ENCODE measurements around the gene FAM120AOS.
A peak's percentile ranks its signal among the peaks of the same experiment; 100 is the strongest.

The FAM120AOS gene

DNA sequence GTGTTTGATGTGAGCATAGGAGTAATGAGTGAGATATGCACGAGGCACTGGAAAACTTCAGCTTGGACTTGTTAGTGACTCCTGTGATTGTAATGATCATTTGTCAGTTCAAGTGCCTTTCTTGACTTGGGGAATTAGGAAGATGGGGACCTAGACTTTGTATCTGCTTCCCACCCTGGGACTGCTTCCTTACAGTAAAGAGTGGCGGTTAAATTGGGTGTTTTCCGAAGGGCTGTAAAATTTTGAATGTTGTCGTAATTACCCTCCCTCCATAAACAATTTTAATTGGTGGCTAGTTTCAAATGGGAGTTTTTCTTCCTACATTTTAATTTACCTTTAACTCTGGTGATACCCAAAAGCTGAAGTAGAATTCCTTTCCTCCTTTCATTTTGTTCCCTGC is 23.5 kb upstream of the FAM120AOS start:
- ATAC-seq (no peak), DNase-seq (no peak)
- Mint-ChIP-seq H3K27me3 (no peaks in the 10 kb centered on the region), H3K9me3 (no peaks in the 10 kb centered on the region), H3K4me1 (peaks cover 22% of the 10 kb centered on the region), H3K4me3 (no peak overlapping the region), H3K27ac (no peak overlapping the region), H3K36me3 (ENCODE audit: low read depth) (peaks cover 59% of the 10 kb centered on the region)

DNA sequence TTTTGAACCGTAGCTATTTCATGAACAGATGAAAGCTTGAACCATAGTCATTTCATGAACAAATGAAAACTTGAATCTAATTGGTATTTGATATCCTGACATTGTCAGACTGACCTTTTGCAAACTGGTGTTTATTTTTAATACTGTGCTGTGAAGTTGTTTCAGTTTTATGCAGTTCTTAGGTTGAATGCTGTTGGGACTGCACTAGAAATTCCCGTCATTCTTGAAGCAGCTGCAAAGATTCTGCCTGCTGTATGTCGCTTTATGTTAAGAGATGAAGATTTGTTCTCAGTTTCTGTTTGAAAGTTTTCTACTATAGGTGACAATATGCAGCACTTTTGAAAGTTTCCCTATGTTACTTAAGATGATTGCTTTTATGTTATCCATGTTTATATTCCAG is 22.5 kb upstream of the FAM120AOS start:
- Mint-ChIP-seq H3K9me3 (no peaks in the 10 kb centered on the region), H3K27me3 (no peaks in the 10 kb centered on the region), H3K4me3 (no peak overlapping the region), H3K27ac (peak overlapping the region; percentile 69), H3K4me1 (peaks cover 27% of the 10 kb centered on the region), H3K36me3 (ENCODE audit: low read depth) (peaks cover 64% of the 10 kb centered on the region)
- DNase-seq = no peak
- no peak for ATAC-seq

DNA sequence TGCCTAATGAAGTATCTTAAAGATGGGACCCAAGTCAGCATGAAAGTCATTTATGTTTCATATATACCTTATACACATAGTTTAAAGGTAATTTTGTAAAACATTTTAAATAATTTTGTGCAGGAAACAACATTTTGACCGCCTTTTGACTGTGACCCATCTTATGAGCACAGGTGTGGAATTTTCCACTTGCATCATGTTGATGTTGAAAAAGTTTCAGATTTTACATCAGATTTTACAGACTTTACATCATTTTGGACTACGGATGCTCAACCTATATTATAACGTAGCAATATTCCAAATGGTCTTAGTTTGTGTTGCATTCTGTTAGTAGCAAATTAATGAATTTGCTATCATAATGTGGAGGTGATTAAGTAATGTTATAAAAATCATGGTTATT is 21.7 kb upstream of the FAM120AOS start:
- H3K36me3 Mint-ChIP-seq (ENCODE audit: low read depth) = peaks cover 66% of the 10 kb centered on the region
- DNase-seq (no peak), ATAC-seq (no peak)
- no peak overlapping the region for H3K4me3 Mint-ChIP-seq
- H3K27ac Mint-ChIP-seq = peak overlapping the region; percentile 69
- H3K4me1 Mint-ChIP-seq = peaks cover 30% of the 10 kb centered on the region
- no peaks in the 10 kb centered on the region for H3K9me3 Mint-ChIP-seq
- no peaks in the 10 kb centered on the region for H3K27me3 Mint-ChIP-seq

DNA sequence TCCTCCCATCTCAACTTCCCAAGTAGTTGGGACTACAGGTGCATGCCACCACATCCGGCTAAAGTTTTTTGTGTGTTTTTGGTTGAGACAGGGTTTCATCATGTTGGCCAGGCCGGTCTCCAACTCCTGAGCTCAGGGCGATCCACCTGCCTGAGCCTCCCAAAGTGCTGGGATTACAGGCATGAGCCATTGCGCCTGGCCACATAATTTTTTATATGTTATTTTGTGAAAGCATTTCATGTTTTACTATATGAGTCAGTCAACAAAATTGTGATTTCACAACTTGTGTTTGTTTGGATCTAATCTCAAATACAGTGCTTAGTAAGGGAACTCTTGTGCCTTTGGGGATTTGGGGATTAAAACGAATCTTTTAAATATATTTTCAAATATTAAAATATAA is 20.0 kb upstream of the FAM120AOS start:
- H3K36me3 Mint-ChIP-seq (ENCODE audit: low read depth) = peaks cover 57% of the 10 kb centered on the region
- H3K9me3 Mint-ChIP-seq = no peaks in the 10 kb centered on the region
- DNase-seq (no peak), ATAC-seq (no peak)
- H3K4me3 Mint-ChIP-seq = no peak overlapping the region
- H3K27me3 Mint-ChIP-seq = no peaks in the 10 kb centered on the region
- H3K4me1 Mint-ChIP-seq = peaks cover 42% of the 10 kb centered on the region
- no peak overlapping the region for H3K27ac Mint-ChIP-seq

DNA sequence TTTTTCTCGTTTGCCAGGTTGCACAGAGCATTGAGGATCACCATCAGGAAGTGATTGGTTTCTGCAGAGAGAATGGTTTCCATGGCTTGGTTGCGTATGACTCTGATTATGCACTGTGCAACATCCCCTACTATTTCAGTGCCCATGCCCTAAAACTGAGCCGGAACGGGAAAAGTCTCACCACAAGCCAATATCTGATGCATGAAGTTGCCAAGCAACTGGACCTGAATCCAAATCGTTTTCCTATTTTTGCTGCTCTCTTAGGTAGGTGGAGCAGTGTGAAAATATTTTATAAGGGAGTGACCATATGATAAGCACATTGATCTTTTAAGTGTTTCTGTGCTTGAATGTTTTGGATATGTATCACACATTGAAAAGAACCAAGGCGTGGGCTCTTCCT is 17.7 kb upstream of the FAM120AOS start:
- no peak overlapping the region for H3K27ac Mint-ChIP-seq
- peaks cover 60% of the 10 kb centered on the region for H3K4me1 Mint-ChIP-seq
- no peak for ATAC-seq
- DNase-seq = no peak
- peaks cover 38% of the 10 kb centered on the region for H3K36me3 Mint-ChIP-seq (ENCODE audit: low read depth)
- no peaks in the 10 kb centered on the region for H3K27me3 Mint-ChIP-seq
- no peak overlapping the region for H3K4me3 Mint-ChIP-seq
- H3K9me3 Mint-ChIP-seq = no peaks in the 10 kb centered on the region

DNA sequence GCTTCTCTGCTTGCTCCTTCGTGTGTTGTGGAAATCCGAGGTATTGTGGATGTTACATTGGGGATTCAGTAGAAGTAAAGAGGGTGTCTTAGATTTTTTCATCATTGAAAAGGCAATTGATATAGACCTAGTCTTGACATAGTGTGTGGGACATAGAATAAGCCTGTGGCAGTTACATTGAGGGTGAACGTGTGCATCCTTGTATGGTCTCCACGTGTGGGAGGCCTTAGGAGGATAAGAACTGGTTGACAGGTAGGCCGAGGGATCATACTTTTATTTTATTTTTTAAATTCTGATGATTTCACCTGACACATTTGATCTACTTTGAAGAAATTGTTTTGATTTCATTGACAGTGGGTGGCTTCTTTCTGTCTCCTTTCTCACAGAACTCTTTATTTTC is 17.0 kb upstream of the FAM120AOS start:
- no peak overlapping the region for H3K27ac Mint-ChIP-seq
- no peak overlapping the region for H3K4me3 Mint-ChIP-seq
- H3K4me1 Mint-ChIP-seq = peaks cover 59% of the 10 kb centered on the region
- DNase-seq (no peak), ATAC-seq (no peak)
- no peaks in the 10 kb centered on the region for H3K9me3 Mint-ChIP-seq
- H3K36me3 Mint-ChIP-seq (ENCODE audit: low read depth) = peaks cover 33% of the 10 kb centered on the region
- H3K27me3 Mint-ChIP-seq = no peaks in the 10 kb centered on the region

DNA sequence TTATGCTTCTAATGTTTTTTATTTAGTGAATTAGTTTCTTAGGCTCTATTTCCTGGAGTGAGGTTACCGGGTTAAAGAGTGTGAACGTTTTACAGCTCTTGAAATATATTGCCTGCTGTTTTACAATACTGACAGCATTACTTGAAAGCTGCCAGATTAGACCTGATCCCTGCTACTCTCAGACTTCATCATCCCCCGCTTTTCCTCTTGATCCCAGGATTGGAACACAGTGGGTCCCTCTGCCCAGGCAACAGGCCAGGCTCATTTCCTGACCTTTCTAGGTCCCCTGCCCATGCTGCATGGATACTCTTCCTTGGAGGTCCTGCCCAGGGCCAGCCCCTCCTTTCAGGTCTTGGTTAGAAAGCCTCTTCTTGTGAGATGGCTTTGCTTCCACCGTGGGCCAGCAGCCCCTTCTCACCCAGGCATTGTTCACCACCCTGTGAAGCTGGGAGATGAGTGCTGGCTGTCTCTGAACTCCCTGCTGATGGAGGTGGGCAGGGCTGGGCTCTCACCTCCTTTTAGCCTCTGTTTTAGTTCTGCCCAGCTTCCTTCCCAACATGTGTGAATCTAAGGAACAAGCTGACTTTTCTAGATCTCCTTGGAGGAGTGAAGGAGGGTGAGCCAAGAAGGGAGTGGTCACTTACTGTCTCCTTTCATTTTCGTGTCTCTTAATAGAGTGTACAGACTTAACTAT is 15.5 kb upstream of the FAM120AOS start:
- no peaks in the 10 kb centered on the region for H3K9me3 Mint-ChIP-seq
- ATAC-seq = no peak
- peaks cover 65% of the 10 kb centered on the region for H3K4me1 Mint-ChIP-seq
- no peaks in the 10 kb centered on the region for H3K27me3 Mint-ChIP-seq
- no peak for DNase-seq
- H3K36me3 Mint-ChIP-seq (ENCODE audit: low read depth) = peaks cover 25% of the 10 kb centered on the region
- no peak overlapping the region for H3K4me3 Mint-ChIP-seq
- H3K27ac Mint-ChIP-seq = no peak overlapping the region

DNA sequence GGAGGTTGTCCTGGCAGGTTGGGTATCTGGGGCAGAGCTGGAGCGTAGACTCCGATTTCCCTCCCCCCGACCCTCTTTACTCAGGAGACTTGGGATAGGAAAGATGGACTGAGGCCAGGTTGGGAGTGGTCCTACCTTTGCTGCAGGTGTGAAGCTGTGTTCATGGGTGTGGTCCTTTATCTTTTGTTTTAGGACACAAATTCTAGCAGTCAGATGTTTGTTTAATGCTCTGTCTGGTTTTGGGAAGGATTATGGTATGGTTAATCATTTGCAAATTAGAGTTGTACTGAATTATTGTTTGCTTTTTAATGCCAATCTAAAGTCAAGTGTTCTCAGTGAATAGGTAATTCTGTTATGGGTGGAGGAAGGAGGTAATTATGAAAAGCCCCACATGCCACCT is 14.1 kb upstream of the FAM120AOS start:
- Mint-ChIP-seq H3K27ac (peak overlapping the region; percentile 61), H3K27me3 (no peaks in the 10 kb centered on the region), H3K4me3 (peak overlapping the region; percentile 38), H3K36me3 (ENCODE audit: low read depth) (peaks cover 25% of the 10 kb centered on the region), H3K4me1 (peaks cover 80% of the 10 kb centered on the region), H3K9me3 (no peaks in the 10 kb centered on the region)
- no peak for ATAC-seq
- DNase-seq = no peak

DNA sequence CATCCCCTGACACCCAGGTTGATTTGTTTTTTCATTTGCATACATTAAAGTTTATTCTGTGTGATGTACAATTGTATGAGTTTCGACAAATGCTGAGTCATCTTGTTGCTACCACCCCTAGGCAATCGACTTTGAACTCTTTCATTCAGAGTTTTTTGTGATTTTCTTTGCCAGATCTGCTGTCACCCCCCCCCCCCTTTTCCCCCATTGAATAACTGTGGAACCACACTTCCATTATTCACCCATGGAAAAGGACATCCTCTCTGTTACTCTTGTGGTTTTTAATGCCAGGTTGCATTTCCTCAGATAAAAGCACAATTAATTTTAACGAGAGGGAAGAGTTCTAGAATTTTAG is 13.7 kb upstream of the FAM120AOS start:
- Mint-ChIP-seq H3K27ac (peak overlapping the region; percentile 73), H3K4me1 (peaks cover 81% of the 10 kb centered on the region), H3K4me3 (peak overlapping the region; percentile 38), H3K36me3 (ENCODE audit: low read depth) (peaks cover 22% of the 10 kb centered on the region), H3K9me3 (no peaks in the 10 kb centered on the region), H3K27me3 (no peaks in the 10 kb centered on the region)
- DNase-seq (no peak), ATAC-seq (no peak)

DNA sequence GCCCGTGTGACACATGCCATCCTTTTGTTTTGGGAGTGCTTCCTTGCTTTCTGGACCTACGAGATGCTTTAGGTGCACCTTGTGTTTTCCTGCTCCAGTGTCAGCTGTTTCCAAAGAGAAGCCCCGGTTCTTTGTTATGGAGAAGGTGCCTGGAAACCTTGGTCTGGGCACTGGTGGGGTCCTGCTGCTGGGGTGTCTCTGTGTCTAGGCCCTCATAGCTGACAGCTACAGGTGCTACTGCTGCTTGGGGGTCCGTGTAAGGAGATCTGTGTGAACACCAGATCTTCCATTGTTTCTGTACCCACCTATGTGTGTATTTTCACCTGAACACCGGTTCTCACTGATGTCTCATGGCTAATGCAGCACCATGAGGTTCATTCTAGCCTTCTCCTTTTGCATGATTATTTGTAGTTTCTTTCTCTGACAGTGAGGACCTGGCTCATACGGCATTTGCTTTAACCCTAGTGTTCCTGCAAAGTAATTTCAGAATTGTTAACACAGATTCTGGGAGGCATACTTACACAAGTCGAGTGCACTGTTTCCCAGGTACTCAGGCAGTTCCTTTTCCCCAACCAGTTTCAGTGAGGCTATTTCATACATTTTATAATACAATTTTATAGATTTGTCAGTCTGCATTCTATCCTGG is 13.2 kb upstream of the FAM120AOS start:
- Mint-ChIP-seq H3K27ac (peak overlapping the region; percentile 73), H3K4me1 (peaks cover 85% of the 10 kb centered on the region), H3K36me3 (ENCODE audit: low read depth) (peaks cover 22% of the 10 kb centered on the region), H3K9me3 (no peaks in the 10 kb centered on the region), H3K27me3 (no peaks in the 10 kb centered on the region), H3K4me3 (peak overlapping the region; percentile 38)
- DNase-seq = no peak
- no peak for ATAC-seq

DNA sequence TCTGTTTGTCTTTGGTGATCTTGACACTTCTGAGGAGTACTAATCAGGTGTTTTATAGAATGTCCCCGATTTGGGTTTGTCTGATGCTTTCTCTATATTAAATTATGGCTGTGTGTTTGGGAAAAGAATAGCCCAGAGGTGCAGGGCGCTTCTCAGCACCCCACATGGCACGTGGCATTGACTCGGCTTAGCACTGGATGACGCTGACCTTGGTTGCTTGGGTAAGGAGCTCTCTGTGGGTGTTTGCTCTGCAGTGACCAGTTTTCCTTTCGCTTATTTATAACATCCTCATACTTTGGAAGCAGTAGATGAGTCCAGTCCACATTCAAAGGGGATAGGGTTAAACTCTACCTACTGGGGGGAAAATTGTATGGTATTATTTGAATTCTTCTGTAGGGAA is 12.5 kb upstream of the FAM120AOS start:
- H3K4me1 Mint-ChIP-seq = peaks cover 83% of the 10 kb centered on the region
- DNase-seq = no peak
- peaks cover 19% of the 10 kb centered on the region for H3K36me3 Mint-ChIP-seq (ENCODE audit: low read depth)
- H3K27me3 Mint-ChIP-seq = no peaks in the 10 kb centered on the region
- no peaks in the 10 kb centered on the region for H3K9me3 Mint-ChIP-seq
- H3K4me3 Mint-ChIP-seq = no peak overlapping the region
- H3K27ac Mint-ChIP-seq = no peak overlapping the region
- no peak for ATAC-seq

DNA sequence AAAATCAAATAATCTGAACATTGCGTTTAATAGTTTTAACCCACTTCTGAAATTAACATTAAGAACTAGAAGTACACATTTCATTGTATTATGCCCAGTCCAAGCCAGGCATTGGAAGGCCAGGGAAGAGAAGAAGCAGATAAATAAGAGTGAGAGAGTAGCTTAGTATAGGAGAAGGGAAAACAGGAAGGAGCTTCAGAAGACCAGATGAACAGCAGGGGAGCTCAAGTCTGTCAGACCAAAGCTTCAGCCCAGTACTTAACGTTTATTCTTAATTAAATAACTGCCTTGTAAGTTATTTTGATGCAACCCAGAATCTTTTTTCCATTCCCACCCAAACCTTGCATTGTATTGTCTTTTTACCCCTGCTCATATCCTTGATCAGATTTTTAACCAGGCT is 11.5 kb upstream of the FAM120AOS start:
- Mint-ChIP-seq H3K27me3 (no peaks in the 10 kb centered on the region), H3K27ac (peak overlapping the region; percentile 94), H3K4me1 (peaks cover 86% of the 10 kb centered on the region), H3K4me3 (peak overlapping the region; percentile 33), H3K36me3 (ENCODE audit: low read depth) (peaks cover 14% of the 10 kb centered on the region), H3K9me3 (no peaks in the 10 kb centered on the region)
- ATAC-seq (no peak), DNase-seq (no peak)

DNA sequence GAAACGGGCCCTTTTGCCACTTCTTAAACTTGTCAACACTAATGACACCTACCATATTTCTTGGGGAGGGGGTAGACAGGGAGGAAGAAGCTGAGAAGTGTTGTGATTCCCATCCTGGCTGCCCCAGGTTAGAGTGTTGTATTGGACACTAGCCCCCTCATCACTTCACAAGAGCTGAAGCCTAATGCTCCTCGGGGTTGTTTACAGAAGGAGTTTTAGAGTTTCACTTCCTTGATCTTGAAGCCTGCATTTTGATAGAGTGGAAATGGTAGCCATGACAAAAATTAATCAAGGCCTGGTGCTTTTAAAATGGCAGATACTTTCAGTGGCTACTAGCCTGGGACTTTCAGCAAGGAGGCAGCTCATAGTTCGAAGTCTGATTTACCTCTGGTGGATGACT is 11.0 kb upstream of the FAM120AOS start:
- H3K4me1 Mint-ChIP-seq = peaks cover 91% of the 10 kb centered on the region
- peaks cover 14% of the 10 kb centered on the region for H3K36me3 Mint-ChIP-seq (ENCODE audit: low read depth)
- H3K27ac Mint-ChIP-seq = peak overlapping the region; percentile 94
- DNase-seq (no peak), ATAC-seq (no peak)
- peak overlapping the region; percentile 63 for H3K4me3 Mint-ChIP-seq
- H3K9me3 Mint-ChIP-seq = no peaks in the 10 kb centered on the region
- no peaks in the 10 kb centered on the region for H3K27me3 Mint-ChIP-seq

DNA sequence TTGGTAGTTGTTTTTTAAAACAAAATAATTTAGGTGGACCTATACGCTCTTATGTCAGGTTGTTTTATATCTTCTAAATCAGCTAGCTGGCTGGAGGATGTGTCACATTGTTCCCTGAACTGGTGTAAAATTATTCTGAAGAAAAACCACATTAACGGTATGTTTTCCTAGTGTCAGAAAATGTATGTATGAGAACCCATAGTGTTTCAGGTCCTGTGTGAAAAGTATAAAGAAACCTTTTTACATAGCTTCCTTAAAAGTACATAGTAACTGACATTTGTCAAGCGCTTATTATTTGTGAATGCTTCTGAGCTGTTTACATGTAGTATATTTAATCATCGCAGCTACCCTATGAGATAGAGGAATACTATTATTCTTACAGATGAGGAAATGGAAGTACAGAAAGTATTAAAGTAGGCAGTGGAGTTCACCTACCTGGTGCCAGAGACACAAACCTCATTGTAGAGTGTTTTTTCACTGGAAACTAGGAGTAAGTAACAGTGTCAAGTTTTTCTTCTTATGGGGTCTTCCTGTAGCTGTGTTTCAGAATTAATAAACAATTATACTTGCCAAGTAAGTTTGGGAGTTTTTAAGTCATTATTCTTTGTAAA is 10.4 kb upstream of the FAM120AOS start:
- H3K9me3 Mint-ChIP-seq = no peaks in the 10 kb centered on the region
- peak; percentile 73 for ATAC-seq
- peaks cover 91% of the 10 kb centered on the region for H3K4me1 Mint-ChIP-seq
- peak overlapping the region; percentile 94 for H3K27ac Mint-ChIP-seq
- H3K27me3 Mint-ChIP-seq = no peaks in the 10 kb centered on the region
- peaks cover 18% of the 10 kb centered on the region for H3K36me3 Mint-ChIP-seq (ENCODE audit: low read depth)
- DNase-seq = no peak
- H3K4me3 Mint-ChIP-seq = peak overlapping the region; percentile 63

DNA sequence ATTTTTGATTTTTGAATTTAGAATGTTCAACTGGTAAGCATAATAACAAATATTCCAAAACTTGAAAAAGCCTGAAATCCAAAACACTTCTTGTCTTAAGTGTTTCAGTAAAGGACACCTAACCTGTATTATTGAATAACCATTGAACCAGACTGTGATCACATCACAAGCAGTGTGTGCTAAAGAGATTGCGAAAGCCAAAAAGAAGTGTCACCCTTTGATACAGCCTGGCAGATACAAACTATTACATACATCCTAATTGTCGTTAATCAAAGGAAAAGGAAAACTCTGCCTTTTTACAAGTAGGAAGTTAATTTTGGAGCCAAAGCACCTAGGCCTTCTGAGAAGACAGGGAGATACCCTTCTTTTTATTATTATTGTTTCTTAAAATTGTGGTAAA is 8.4 kb upstream of the FAM120AOS start:
- no peak overlapping the region for H3K4me3 Mint-ChIP-seq
- no peak for ATAC-seq
- H3K27me3 Mint-ChIP-seq = no peaks in the 10 kb centered on the region
- peaks cover 90% of the 10 kb centered on the region for H3K4me1 Mint-ChIP-seq
- H3K36me3 Mint-ChIP-seq (ENCODE audit: low read depth) = peaks cover 29% of the 10 kb centered on the region
- no peak overlapping the region for H3K27ac Mint-ChIP-seq
- no peak for DNase-seq
- H3K9me3 Mint-ChIP-seq = no peaks in the 10 kb centered on the region

All from activated naive CD8-positive, alpha-beta T cell treated with anti-CD3 and anti-CD28 coated beads, Interleukin-2, amount 50 U/mL, for 24 hours (primary cell).